HG03045 (cell line): Measurements from ENCODE around the gene NLK.
A peak's percentile ranks its signal among the peaks of the same experiment; 100 is the strongest.

Source experiments
- ATAC-seq: cut with Tn5 transposase; IDR thresholded peaks from one replicate; pipeline ENCODE4 v1.9.1; 2021; ENCODE audit warnings: mild to moderate bottlenecking, moderate library complexity; ENCODE audit not compliant: unreplicated experiment

The NLK gene

GRCh38 chr17:28039251-28039650, 3.2 kb upstream of the NLK start:
- ATAC-seq, result no peak

DNA sequence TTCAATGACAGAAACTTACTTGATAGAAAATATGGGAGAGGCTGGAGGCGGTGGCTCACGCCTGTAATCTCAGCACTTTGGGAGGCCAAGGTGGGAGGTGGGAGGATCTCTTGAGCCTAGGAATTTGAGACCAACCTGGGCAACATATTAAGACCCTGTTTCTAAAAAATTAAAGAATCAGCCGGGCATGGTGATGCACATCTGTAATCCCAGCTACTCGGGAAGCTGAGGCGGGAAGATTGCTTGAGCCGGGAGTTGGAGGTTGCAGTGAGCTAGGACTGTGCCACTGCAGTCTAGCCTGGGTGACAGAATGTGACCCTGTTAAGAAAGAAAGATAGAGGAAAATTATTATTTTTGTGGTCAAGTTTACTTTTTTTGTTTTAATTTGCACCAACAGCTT, 2.1 kb upstream of the NLK start:
- no peak for ATAC-seq

GRCh38 chr17:28041068-28041843, 1.2 kb upstream of the NLK start:
- ATAC-seq, result peak; percentile 91

DNA sequence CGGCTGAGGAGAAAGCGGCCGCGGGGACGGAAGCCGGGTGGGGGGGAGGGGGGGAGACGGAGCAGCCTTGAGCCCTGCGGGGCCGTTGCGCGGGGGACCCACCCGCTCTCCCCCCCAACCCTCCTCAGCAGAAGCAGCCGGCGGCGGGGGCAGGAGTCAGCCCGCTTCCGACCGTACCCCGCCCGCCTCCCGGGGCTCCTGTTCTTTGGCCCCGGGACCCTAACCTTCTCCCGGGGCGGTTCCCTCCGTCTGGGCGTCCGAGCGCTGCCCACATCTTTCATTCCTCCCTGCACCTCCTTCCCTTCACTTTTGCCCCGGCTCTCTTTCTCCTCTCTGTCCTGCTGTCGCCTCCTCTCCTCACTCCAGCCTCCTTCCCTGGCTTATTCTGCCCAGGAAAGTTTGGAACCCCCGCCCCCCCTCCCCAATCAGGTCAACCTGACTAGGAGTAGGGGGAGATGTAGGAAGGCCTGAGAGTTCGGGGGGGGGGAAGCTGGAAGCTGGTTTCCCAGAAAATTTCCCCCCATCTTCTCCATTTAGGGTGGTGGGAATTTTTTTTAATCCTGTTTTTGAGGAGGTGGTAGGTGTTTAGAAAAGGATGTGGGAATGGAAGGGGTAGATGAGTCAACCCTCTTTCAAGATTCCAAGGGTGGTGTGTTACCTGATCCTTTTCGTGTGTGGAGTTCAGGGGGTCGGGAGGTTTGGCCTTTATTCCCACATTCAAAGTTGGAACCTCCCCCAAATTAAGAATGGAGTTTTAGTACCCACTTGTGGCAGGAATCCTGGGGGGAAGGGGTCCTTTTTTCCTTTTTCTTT, 427 bp upstream of the NLK start:
- no peak for ATAC-seq

DNA sequence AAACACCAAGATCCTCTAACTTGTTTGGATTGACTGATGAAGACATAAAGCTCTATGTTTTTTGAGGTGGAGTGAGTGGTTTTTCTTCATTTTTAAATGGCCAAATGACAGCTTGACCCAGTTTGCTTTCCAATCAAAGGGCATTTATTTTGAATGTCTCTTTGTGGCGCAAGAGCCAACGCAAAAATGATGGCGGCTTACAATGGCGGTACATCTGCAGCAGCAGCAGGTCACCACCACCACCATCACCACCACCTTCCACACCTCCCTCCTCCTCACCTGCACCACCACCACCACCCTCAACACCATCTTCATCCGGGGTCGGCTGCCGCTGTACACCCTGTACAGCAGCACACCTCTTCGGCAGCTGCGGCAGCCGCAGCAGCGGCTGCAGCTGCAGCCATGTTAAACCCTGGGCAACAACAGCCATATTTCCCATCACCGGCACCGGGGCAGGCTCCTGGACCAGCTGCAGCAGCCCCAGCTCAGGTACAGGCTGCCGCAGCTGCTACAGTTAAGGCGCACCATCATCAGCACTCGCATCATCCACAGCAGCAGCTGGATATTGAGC, 329 bp downstream of the NLK start:
- ATAC-seq, result no peak

- ATAC-seq, result no peak
These were observed 819 bp downstream of the NLK start for GRCh38 chr17:28043296-28043695.

DNA sequence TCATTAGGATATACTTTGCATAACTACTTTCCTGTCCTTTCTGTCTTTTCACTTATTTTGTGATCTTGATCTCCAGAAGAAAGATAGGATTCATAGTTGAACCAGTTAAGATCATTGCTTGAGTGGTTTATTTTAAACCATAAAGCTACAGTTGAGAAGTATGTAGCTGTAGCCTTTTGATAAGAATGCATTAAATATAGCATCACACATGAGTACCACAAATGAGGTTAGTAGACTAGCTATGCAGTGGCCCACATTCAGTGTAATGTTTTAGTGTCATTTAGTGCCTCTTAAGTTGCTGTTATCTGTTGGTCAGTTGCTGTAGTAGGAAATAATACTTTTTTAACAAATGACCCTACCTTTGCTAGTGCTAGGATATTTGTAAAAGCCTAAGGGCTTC, 1.3 kb downstream of the NLK start:
- ATAC-seq, result no peak

- ATAC-seq, result no peak
These were observed 2.8 kb downstream of the NLK start for GRCh38 chr17:28045304-28045703.

- no peak for ATAC-seq
These were observed 3.8 kb downstream of the NLK start for GRCh38 chr17:28046034-28046825.

GRCh38 chr17:28047806-28048205, 5.3 kb downstream of the NLK start:
- ATAC-seq, result no peak

DNA sequence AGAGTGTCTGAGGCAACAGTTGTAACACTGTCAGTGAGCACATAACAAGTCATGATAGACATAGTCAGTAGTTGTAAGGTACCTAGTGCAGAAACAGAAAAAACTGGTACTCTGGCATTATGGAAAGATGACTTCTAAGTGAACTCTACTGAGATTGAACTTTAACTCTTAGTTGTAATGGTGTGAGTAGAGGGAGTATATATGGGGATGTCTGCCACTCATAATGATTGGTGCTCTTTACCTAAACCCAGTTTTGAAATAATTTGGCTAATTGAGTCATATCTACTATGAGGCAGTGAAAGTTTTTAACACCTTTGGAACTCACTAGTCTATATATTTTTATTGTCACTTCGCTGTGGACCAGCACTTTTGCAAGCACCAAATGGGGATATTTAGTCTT, 6.6 kb downstream of the NLK start:
- ATAC-seq, result no peak

GRCh38 chr17:28053044-28053670, 10.7 kb downstream of the NLK start:
- ATAC-seq, result no peak

DNA sequence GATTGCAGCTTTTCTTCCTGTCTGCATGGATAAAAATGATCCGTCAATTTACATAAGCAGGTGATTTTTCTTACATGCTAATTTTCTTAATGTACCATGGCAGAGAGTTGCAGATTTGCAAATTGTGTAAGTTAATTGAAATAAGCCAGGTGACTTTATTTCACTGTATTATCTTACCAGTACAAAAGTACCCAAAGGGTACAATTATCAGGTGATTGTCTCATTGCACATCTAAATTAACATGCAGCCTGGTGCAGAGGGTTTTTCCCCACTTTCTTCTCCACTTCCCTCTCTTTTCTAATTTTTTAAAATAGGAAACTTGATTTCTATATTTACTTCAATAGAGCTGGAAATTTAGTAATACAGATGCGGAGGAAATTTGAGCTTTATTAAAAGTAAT, 11.2 kb downstream of the NLK start:
- no peak for ATAC-seq

- ATAC-seq, result no peak
These were observed 13.2 kb downstream of the NLK start for GRCh38 chr17:28055546-28056275.

GRCh38 chr17:28056276-28056620, 13.8 kb downstream of the NLK start:
- no peak for ATAC-seq

DNA sequence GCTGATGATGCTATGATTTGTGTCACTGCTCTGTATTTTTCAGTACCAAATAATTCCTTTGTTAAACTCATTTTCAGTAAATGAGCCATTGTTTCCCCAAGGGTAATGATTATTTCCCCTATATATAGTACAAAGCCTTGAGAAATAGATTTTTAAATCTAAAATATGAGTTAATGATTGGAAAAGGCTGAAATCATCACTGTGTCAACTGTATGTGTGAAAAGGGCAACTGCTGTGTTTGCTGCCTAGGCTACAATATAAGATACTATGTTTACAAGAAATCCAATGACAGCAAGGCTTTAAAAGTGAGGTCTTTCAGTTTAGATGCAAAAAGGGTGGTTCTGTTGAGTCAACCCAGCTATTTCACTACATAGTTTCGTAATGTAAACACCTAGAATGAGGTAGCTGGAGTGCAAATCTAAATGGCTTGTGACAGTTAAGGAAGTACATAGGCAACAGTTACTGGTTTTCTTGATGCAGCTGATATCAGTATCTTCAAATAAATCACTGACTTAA, 15.3 kb downstream of the NLK start:
- ATAC-seq, result peak; percentile 57

DNA sequence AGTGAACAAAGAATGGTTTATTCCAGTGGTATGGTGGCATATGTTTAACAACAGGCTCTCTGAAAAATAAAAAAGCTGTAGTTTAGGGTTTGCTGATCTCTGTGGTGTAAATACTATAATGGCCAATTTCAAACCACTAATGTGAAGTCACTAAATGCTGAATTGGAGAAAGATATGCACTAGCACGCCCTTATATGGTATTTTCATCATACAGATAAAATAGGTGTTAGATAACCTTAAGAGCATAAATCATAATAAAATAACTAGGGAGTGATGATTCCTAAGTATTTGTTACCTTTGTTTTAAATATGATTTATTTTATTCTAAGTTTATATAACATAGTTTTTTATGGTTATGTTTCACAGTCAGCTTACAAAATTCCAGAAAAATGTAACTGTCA, 17.2 kb downstream of the NLK start:
- ATAC-seq, result no peak

DNA sequence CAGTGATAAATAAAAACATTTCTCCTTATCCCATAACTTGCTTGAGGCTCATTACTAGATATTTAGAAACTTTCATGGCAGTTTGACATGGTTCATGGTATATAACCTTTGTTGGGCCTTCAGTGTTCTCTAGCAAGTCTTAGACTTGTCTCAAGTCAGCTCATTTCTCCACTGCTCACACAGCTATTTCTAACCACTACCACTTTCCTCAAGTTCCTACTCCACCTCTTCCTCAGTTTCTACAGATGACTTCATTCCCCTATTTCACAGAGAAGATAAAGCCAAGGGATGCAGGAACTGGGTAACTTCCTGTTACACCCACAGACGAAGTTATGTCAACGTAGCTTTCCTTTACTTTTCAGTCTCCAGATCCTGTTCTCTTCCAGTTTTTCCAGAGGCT, 23.2 kb downstream of the NLK start:
- no peak for ATAC-seq

DNA sequence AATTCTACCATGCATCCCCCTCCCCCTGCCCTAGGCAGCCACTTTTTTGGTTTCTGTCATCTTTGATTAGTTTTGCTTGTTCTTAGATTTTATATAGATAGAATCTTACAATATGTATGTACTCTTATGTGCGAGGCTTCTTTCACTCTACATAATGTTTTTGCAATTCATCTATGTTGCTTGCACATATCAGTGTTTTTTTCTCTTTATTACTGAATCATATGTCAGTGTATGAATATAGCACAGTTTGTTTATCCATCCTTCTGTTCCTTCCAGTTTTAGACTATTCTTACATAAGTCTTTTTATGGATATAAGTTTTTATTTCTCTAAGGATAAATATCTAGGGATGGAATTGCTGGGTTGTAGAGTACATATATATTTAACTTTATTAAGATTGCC, 26.6 kb downstream of the NLK start:
- ATAC-seq, result no peak

DNA sequence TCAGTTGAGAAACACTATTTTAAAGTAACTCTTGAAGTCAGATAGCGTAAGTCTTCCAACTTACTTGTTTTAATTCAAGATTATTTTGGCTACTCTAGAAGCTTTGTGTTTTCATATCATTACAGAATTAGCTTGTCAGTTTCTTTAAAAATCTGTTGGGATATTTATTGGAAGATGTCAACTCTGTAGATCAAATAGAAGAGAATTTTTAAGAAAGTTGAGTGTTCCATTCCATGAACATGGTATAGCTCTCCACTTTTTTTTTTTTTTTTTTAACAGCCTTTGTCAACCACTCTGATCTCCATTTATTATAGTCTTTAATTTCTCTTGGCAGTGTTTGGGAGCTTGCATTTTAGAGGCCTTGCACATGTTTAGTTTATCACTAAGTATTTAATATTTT, 28.7 kb downstream of the NLK start:
- ATAC-seq, result no peak
